G401.6 (cell line): ENCODE measurements around the gene TNRC18.

Source experiments
- FAIRE-seq: peaks from 2 replicates; lab custom pipeline; 2012; peaks lifted over from hg19 to GRCh38; lab: Jason Lieb, UNC

Gene TNRC18

DNA sequence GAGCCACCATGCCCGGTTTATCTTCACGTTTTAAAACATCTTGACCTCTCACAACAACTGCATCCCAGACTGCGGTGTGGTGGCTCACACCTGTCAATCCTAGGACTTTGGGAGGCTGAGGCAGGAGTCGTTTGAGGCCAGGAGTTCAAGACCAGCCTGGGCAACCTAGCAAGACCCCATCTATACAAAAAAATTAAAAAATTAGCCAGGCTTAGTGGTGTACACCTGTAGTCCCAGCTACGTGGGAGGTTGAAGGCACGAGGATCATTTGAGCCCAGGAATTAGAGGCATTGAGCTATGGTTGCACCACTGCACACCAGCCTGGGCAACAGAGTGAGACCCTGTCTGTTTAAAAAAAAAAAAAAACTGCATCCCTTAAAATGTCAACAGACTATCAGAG lies 20.2 kb downstream of the TNRC18 start:
- FAIRE-seq = no peak

GRCh38 chr7:5397736-5398135 lies 25.9 kb downstream of the TNRC18 start:
- no peak for FAIRE-seq

- no peak for FAIRE-seq
Measured at GRCh38 chr7:5396999-5397663, 26.5 kb downstream of the TNRC18 start.

GRCh38 chr7:5396542-5396941 lies 27.1 kb downstream of the TNRC18 start:
- no peak for FAIRE-seq

DNA sequence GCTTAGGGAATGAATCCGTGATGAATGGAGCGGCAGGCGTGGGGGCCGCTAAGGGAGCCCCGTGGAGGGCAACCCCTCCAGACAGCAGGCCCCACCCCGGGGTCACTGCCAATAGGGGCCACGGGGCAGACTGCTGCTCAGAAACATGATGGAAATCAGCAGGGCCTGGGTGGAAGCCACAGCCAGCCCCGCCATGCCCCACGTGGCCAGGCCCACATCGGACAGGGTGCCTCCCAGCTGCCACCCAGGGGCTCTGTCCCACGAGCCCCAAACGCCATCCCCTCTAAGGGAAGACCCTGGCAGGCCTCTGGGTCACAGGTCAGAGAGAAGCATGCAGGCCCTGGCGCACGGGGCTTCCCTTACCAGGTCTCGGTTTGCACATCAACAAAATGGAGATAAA lies 28.4 kb downstream of the TNRC18 start:
- no peak for FAIRE-seq

GRCh38 chr7:5394264-5395105 lies 29.1 kb downstream of the TNRC18 start:
- FAIRE-seq = no peak

- no peak for FAIRE-seq
Measured at GRCh38 chr7:5393748-5394147, 29.9 kb downstream of the TNRC18 start.

- no peak for FAIRE-seq
Measured at GRCh38 chr7:5393328-5393727, 30.3 kb downstream of the TNRC18 start.

- no peak for FAIRE-seq
Measured at GRCh38 chr7:5390918-5391317, 32.7 kb downstream of the TNRC18 start.

- FAIRE-seq = no peak
Measured at GRCh38 chr7:5388905-5389433, 34.7 kb downstream of the TNRC18 start.

- FAIRE-seq = no peak
Measured at GRCh38 chr7:5388273-5388901, 35.2 kb downstream of the TNRC18 start.

GRCh38 chr7:5387711-5388245 lies 35.9 kb downstream of the TNRC18 start:
- FAIRE-seq = no peak

DNA sequence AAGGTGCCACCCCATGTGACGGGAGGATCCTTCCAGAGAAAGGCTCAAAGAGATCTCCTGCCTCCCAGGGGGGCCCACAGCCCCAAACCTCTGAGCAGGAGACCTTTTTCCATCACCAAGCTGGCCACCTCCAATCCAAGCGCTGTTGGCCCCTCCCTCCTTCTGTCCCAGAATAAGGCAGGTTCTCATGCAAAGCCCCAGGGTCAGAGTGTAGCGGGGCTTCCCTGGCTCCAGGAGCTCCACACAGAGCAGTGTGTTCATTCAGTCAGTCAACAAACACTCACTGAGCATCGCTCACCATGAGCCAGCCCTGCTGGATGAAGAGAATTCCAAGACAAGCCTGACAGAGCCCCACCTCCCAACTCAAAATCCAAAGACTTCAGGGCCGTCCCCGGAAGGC lies 39.0 kb downstream of the TNRC18 start:
- no peak for FAIRE-seq

- FAIRE-seq = no peak
Measured at GRCh38 chr7:5383314-5384098, 40.1 kb downstream of the TNRC18 start.

DNA sequence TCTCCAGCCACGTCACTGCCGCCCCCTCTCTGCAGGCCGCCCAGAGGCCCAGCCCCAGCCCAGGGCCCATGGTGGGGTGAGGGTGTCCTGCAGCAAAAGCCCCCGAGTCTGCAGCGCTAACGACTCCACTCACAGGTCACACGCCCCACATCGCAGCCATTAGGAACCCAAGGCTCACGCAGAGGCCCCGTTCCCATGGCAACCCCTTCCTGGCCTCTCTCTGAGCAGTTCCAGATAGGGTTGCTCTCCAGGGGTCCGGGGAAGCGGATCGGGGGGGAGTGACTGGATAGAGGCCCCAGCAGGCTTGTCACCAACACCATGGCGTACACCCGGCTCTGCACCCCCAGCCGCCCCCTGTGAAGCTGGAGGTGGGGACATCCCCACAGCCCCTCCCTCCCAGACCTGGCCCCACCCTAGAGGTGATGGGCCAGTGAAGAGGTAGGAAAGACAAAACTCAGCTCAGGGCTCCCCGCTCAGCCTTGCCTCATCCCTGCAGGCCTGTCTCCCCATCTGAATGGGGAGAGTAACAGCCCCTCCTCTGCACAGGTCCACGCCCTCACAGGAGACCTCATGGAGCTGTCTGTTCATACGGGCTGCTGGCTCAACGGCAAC lies 41.2 kb downstream of the TNRC18 start:
- no peak for FAIRE-seq

- FAIRE-seq = no peak
Measured at GRCh38 chr7:5381071-5381772, 42.4 kb downstream of the TNRC18 start.

DNA sequence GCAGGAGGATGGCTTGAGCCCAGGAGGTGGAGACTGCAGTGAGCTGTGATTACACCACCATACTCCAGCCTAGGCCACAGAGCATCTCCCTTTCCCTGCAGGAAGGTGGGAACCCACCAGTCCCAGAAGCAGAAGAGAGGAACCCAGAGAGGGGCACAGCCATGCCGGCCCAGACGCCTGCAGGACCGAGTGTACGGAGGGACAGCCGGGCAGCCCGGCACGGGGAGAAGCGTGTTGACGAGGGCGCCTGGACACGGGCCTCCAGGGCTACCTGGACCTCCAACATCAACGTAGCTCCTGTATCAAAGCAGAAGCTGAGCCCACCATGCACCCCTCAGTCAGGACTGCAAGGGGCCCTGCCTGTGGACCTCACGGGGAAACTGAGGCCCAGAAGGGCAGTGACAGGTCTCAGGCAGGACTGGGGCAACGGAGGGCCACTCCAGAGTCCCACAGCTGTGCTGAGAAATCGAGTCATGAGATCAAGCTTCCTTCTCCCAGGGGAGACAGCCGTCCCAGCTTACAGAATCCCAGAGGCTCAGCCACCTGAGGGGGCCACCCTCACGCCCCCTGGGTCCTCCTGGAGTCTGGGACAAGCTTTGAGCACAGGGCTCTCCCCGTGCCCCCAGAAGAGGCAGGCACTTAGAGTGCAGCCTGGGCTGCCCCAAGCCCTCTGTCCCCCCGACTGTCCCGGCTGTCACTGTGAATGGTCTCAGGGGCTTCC lies 43.1 kb downstream of the TNRC18 start:
- FAIRE-seq = no peak

- no peak for FAIRE-seq
Measured at GRCh38 chr7:5379546-5379945, 44.1 kb downstream of the TNRC18 start.

DNA sequence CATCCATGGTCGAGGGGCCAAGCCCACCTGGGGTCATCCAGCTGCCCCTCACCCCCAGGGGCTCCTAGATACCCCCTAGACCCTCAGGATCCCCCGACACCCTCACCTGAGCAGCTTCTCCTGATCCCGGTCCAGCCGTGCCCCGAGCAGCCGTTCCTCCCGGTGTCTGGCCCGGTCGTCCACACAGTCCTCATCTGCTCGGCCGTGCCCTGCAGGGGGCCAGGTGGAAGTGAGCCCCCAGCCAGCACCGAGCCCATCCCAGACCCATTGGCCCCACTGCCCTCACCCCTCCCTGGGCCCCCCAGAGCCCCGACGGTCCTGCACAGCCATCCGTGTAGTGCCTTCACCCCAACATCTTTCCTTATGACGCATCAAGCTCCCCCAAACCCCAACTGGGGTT lies 45.8 kb downstream of the TNRC18 start:
- FAIRE-seq = no peak

GRCh38 chr7:5377279-5377678 lies 46.4 kb downstream of the TNRC18 start:
- FAIRE-seq = no peak
